Hepatocyte (in vitro differentiated cells): Measurements from ENCODE around the gene SEL1L3. TPM values are rescaled to one million over a fixed set of nuclear protein-coding genes. Genes with fewer than 3 reads are reported as not detected.

Source experiments
- DNase-seq: peaks from one replicate; pipeline ENCODE4 v3.0.0-alpha.2; 2016; ENCODE audit warnings: low spot score
- H2AFZ ChIP-seq: fragments of 200-600 bp; sonication (generic); 2 replicates; pipeline ENCODE4 v1.6.0; 2016; ENCODE audit warnings: antibody characterized with exemption, mild to moderate bottlenecking
- H3K27ac ChIP-seq: fragments of 200-600 bp; sonication (generic); 2 replicates; pipeline ENCODE4 v1.5.1; 2016; ENCODE audit warnings: mild to moderate bottlenecking
- H3K27me3 ChIP-seq: fragments of 200-600 bp; sonication (generic); 2 replicates; pipeline ENCODE4 v1.6.1; 2016
- H3K36me3 ChIP-seq: fragments of 200-600 bp; sonication (generic); replicated peaks from 2 replicates; pipeline ENCODE4 v1.5.1; 2016; ENCODE audit warnings: low read depth; ENCODE audit not compliant: insufficient read depth
- H3K4me1 ChIP-seq: fragments of 200-600 bp; sonication (generic); 2 replicates; pipeline ENCODE4 v1.5.1; 2016; ENCODE audit warnings: mild to moderate bottlenecking, moderate library complexity; ENCODE audit not compliant: insufficient read depth
- H3K4me2 ChIP-seq: fragments of 200-600 bp; sonication (generic); 2 replicates; pipeline ENCODE4 v1.6.0; 2016
- H3K4me3 ChIP-seq: fragments of 200-600 bp; sonication (generic); 2 replicates; pipeline ENCODE4 v1.5.1; 2016; ENCODE audit warnings: mild to moderate bottlenecking
- H3K79me2 ChIP-seq: fragments of 200-600 bp; sonication (generic); 2 replicates; pipeline ENCODE4 v1.6.0; 2017; ENCODE audit warnings: mild to moderate bottlenecking
- H3K9me2 ChIP-seq: fragments of 200-600 bp; sonication (generic); replicated peaks from 2 replicates; pipeline ENCODE4 v1.6.0; 2017; ENCODE audit warnings: mild to moderate bottlenecking; ENCODE audit not compliant: insufficient read depth
- H3K9me3 ChIP-seq: fragments of 200-600 bp; sonication (generic); 2 replicates; pipeline ENCODE4 v1.5.1; 2016; ENCODE audit warnings: low read depth, mild to moderate bottlenecking
- H4K20me1 ChIP-seq: fragments of 200-600 bp; sonication (generic); 2 replicates; pipeline ENCODE4 v1.6.0; 2016; ENCODE audit warnings: mild to moderate bottlenecking; ENCODE audit not compliant: insufficient read depth, poor library complexity, severe bottlenecking
- EZH2 ChIP-seq: fragments of 200-600 bp; sonication (generic); IDR thresholded peaks from 2 replicates; pipeline ENCODE4 v1.6.1; 2016; ENCODE audit warnings: antibody characterized with exemption, mild to moderate bottlenecking, borderline replicate concordance
- EZH2phosphoT487 ChIP-seq: fragments of 200-600 bp; sonication (generic); IDR thresholded peaks from one replicate; pipeline ENCODE4 v1.6.1; 2018; ENCODE audit warnings: antibody characterized with exemption, mild to moderate bottlenecking, low read depth, moderate library complexity; ENCODE audit not compliant: unreplicated experiment, severe bottlenecking
- WGBS: methylation state at CpG from one replicate; pipeline ENCODE4 v1.1.6; 2016; ENCODE audit warnings: low lambda C conversion rate; ENCODE audit errors: missing lambda C conversion rate; 5-methylcytosine and 5-hydroxymethylcytosine counted together
- polyA plus RNA-seq: library from polyadenylated mRNA; unstranded; fragments of >200 nt; fragmentation: Nextera tagmentation; extraction: Ambion mirVana; gene quantifications from 2 replicates; pipeline ENCODE4 v1.2.1, GENCODE V29; 2016
- total RNA-seq: library from RNA; depleted of rRNA; stranded (reverse); fragments of >200 nt; gene quantifications from 2 replicates; pipeline ENCODE4 v1.2.3, GENCODE V29; 2014
- TF ChIP-seq, protein P1 (sequence below): fragments of 200-600 bp; sonication (generic); IDR thresholded peaks from 2 replicates; pipeline ENCODE4 v1.5.1; 2016; ENCODE audit warnings: antibody characterized with exemption, mild to moderate bottlenecking; ENCODE audit not compliant: poor library complexity

The SEL1L3 gene
- total and polyA plus RNA-seq, 2 experiments from 2014 or later, result 13.7 to 56.2 TPM

DNA sequence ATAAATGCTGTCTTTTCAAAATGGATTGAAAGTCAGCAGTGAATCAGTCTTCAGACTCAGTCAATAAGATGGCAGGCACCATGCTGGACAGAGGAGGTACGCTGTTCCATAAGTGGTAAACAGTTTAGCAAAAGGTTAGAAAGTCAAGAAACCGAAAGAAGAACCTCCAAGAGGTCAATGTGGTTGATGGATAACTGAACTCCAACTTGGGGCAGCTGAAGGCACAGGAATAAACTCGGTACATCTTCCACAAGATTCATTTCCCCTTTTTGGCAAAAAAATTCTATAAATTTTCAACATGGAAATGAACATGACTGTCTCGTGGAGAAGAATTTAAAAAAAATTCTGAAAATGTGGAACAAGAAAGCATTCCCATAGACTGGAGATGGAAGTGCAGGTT lies 18.4 kb upstream of the SEL1L3 start:
- no peaks in the 10 kb centered on the region for H3K79me2 ChIP-seq
- H3K4me1 ChIP-seq, result no peaks in the 10 kb centered on the region
- H3K9me2 ChIP-seq, result no peaks in the 10 kb centered on the region
- no peaks in the 10 kb centered on the region for H3K36me3 ChIP-seq
- no peak overlapping the region for H2AFZ ChIP-seq
- H3K4me2 ChIP-seq, result no peak overlapping the region
- H3K27ac ChIP-seq, result no peak overlapping the region
- no peaks in the 10 kb centered on the region for H3K27me3 ChIP-seq
- TF ChIP-seq, protein P1, sequence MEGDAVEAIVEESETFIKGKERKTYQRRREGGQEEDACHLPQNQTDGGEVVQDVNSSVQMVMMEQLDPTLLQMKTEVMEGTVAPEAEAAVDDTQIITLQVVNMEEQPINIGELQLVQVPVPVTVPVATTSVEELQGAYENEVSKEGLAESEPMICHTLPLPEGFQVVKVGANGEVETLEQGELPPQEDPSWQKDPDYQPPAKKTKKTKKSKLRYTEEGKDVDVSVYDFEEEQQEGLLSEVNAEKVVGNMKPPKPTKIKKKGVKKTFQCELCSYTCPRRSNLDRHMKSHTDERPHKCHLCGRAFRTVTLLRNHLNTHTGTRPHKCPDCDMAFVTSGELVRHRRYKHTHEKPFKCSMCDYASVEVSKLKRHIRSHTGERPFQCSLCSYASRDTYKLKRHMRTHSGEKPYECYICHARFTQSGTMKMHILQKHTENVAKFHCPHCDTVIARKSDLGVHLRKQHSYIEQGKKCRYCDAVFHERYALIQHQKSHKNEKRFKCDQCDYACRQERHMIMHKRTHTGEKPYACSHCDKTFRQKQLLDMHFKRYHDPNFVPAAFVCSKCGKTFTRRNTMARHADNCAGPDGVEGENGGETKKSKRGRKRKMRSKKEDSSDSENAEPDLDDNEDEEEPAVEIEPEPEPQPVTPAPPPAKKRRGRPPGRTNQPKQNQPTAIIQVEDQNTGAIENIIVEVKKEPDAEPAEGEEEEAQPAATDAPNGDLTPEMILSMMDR, result no peak
- TF ChIP-seq EZH2 (no peak), EZH2phosphoT487 (no peak)
- WGBS, result 91% methylated on average over 4 of the region's 4 CpGs
- H4K20me1 ChIP-seq, result no peaks in the 10 kb centered on the region
- H3K9me3 ChIP-seq, result no peaks in the 10 kb centered on the region
- DNase-seq, result no peak
- no peak overlapping the region for H3K4me3 ChIP-seq

DNA sequence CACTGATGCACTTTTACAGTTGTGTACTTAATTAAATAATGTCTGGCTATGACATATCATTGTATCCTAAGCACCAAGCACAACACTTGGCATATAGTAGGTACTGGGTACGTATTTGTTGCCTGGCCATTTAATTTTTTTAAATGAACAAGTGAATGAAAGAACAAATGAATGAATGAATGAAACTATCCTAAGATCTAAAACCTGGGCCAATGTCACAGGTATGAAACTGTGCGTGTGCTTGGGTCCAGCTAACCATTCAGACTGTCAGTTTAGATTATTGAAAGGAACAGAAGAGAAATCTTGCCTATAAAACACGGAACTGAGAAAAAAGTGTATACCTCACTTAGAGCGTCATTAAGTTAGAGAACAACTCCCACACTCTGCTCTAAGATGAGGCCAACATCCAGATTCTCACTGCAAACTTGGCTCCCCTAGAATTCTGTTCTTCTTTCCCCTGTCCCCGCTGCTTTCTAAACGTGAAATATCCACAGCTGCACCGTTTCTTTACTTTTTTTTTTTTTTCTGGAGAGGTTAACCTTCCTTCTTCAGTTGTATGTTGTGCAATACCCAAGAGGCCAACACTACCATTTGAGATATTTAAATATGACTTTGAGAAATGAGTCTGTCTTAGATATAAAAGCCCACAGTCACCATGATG lies 17.3 kb upstream of the SEL1L3 start:
- Histone ChIP-seq H2AFZ (no peak overlapping the region), H3K27me3 (no peaks in the 10 kb centered on the region), H3K36me3 (no peaks in the 10 kb centered on the region), H4K20me1 (no peaks in the 10 kb centered on the region), H3K4me2 (no peak overlapping the region), H3K27ac (no peak overlapping the region), H3K9me2 (no peaks in the 10 kb centered on the region), H3K9me3 (no peaks in the 10 kb centered on the region), H3K4me3 (no peak overlapping the region), H3K4me1 (no peaks in the 10 kb centered on the region), H3K79me2 (no peaks in the 10 kb centered on the region)
- DNase-seq, result no peak
- WGBS, result 83% methylated on average over 7 of the region's 7 CpGs
- no peak for TF ChIP-seq EZH2phosphoT487
- TF ChIP-seq, protein P1, result no peak

DNA sequence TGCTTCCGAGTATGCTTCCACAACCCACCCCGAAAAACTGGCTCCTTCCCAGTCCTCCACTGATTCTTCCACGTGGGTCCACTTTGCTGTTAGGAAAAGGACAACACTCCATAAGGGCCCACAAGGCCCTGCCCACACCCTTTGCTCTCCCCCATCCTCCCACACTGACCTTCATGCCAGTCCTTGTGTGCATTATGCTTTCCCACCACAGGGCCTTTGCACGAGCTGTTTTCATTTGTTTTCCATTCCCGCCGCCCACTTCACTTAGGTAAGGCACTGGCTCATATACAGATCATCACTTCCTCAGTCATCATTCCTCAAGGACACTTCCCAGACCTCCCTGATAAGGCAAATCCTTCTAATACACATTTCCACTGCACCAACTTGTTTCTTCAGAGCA lies 16.8 kb upstream of the SEL1L3 start:
- TF ChIP-seq EZH2phosphoT487, result no peak
- TF ChIP-seq EZH2, result no peak
- TF ChIP-seq, protein P1, result no peak
- Histone ChIP-seq H3K4me2 (no peak overlapping the region), H3K9me3 (no peaks in the 10 kb centered on the region), H3K9me2 (no peaks in the 10 kb centered on the region), H3K27me3 (no peaks in the 10 kb centered on the region), H3K27ac (no peak overlapping the region), H3K36me3 (no peaks in the 10 kb centered on the region), H3K79me2 (no peaks in the 10 kb centered on the region), H4K20me1 (no peaks in the 10 kb centered on the region), H2AFZ (no peak overlapping the region), H3K4me3 (no peak overlapping the region), H3K4me1 (no peaks in the 10 kb centered on the region)
- no peak for DNase-seq
- WGBS, result 94% methylated on average over 6 of the region's 6 CpGs
